ENCODE results near the gene LRRC32.

GRCh38 chr11:76685237-76685636 lies 14.7 kb upstream of the LRRC32 start:
- TF ChIP-seq CTCF (IDR thresholded peaks at IDR 0.05) (no peak), POLR2A (IDR thresholded peaks at IDR 0.05) (no peak), EP300 (IDR thresholded peaks at IDR 0.05) (no peak)

Measured in sigmoid colon (tissue), 4 donors.